ENCODE measurements around the gene ERMAP.

ERMAP gene

GRCh38 chr1:42846257-42847110 lies 29.6 kb downstream of the ERMAP start, which contains the start of gene ZNF691:
Gene ZNF691, plus strand, starts transcription at chr1:42846613. Its CDS starts 3,046 bp downstream, at chr1:42849659.
- peak; percentile 65 for TF ChIP-seq CTCF (conservative IDR thresholded peaks at IDR 0.05)
- peak; percentile 48 for TF ChIP-seq ZFX (IDR thresholded peaks at IDR 0.05)
- H3K27ac ChIP-seq, result peak within 1 kb of the TSS; percentile 76

- no peak for TF ChIP-seq ZFX (IDR thresholded peaks at IDR 0.05)
- TF ChIP-seq CTCF (conservative IDR thresholded peaks at IDR 0.05), result no peak
- peak overlapping the region; percentile 76 for H3K27ac ChIP-seq
Observed at GRCh38 chr1:42847111-42847595, 30.2 kb downstream of the ERMAP start.

- TF ChIP-seq CTCF (conservative IDR thresholded peaks at IDR 0.05), result no peak
- no peak for TF ChIP-seq ZFX (IDR thresholded peaks at IDR 0.05)
- no peak overlapping the region for H3K27ac ChIP-seq
Observed at GRCh38 chr1:42847721-42848460, 31.0 kb downstream of the ERMAP start.

- TF ChIP-seq CTCF (conservative IDR thresholded peaks at IDR 0.05) (no peak), ZFX (IDR thresholded peaks at IDR 0.05) (no peak)
Observed at GRCh38 chr1:42848823-42849537, 32.1 kb downstream of the ERMAP start.

GRCh38 chr1:42849944-42850343 lies 33.0 kb downstream of the ERMAP start:
- no peak for TF ChIP-seq ZFX (IDR thresholded peaks at IDR 0.05)
- TF ChIP-seq CTCF (conservative IDR thresholded peaks at IDR 0.05), result no peak
- H3K27ac ChIP-seq, result no peak overlapping the region

More at GRCh38 chr1:42848823-42849537, 32.1 kb downstream of the ERMAP start:
- H3K27ac ChIP-seq, result no peak overlapping the region

- no peak overlapping the region for H3K27ac ChIP-seq
- TF ChIP-seq CTCF (conservative IDR thresholded peaks at IDR 0.05) (no peak), ZFX (IDR thresholded peaks at IDR 0.05) (no peak)
Observed at GRCh38 chr1:42851420-42851819, 34.5 kb downstream of the ERMAP start.
